Activated T-cell treated with anti-CD3 and anti-CD28 coated beads for 24 hours (primary cell): Measurements from ENCODE around the gene CMTM8.
"Not testable (repeated sequence)": the region's sequence is repeated elsewhere in the genome, so short reads cannot be mapped to it uniquely, and the experiment has no call there.

ENCODE experiments used
- DNase-seq: peaks from one replicate; pipeline ENCODE4 v3.0.0-alpha.2; 2020; ENCODE audit warnings: low read depth

Gene CMTM8

GRCh38 chr3:32238453-32239306, at the start of gene CMTM8:
CMTM8 (plus strand) TSS chr3:32238680; CDS start chr3:32238973, 293 bp downstream.
- DNase-seq = peak; percentile 44

- no peak for DNase-seq
Observed at GRCh38 chr3:32189693-32190092, 48.8 kb upstream of the CMTM8 start.

- DNase-seq = not testable (repeated sequence)
Observed at GRCh38 chr3:32190556-32190955, 47.9 kb upstream of the CMTM8 start.

- no peak for DNase-seq
Observed at GRCh38 chr3:32193101-32193500, 45.4 kb upstream of the CMTM8 start.

GRCh38 chr3:32194653-32195052, 43.8 kb upstream of the CMTM8 start:
- no peak for DNase-seq

- DNase-seq = no peak
Observed at GRCh38 chr3:32195995-32196540, 42.4 kb upstream of the CMTM8 start.

- DNase-seq = no peak
Observed at GRCh38 chr3:32197991-32198390, 40.5 kb upstream of the CMTM8 start.

- no peak for DNase-seq
Observed at GRCh38 chr3:32198714-32199113, 39.8 kb upstream of the CMTM8 start.

GRCh38 chr3:32200490-32200889, 38.0 kb upstream of the CMTM8 start:
- DNase-seq = no peak

- DNase-seq = no peak
Observed at GRCh38 chr3:32200992-32201758, 37.3 kb upstream of the CMTM8 start.

- no peak for DNase-seq
Observed at GRCh38 chr3:32202496-32202895, 36.0 kb upstream of the CMTM8 start.

- DNase-seq = no peak
Observed at GRCh38 chr3:32203854-32204253, 34.6 kb upstream of the CMTM8 start.

- no peak for DNase-seq
Observed at GRCh38 chr3:32208447-32208846, 30.0 kb upstream of the CMTM8 start.

GRCh38 chr3:32215185-32215584, 23.3 kb upstream of the CMTM8 start:
- DNase-seq = no peak

GRCh38 chr3:32216172-32216783, 22.2 kb upstream of the CMTM8 start:
- DNase-seq = no peak

- DNase-seq = no peak
Observed at GRCh38 chr3:32217339-32217738, 21.1 kb upstream of the CMTM8 start.

- no peak for DNase-seq
Observed at GRCh38 chr3:32219537-32219936, 18.9 kb upstream of the CMTM8 start.

GRCh38 chr3:32220006-32220405, 18.5 kb upstream of the CMTM8 start:
- no peak for DNase-seq

- DNase-seq = no peak
Observed at GRCh38 chr3:32222950-32223349, 15.5 kb upstream of the CMTM8 start.

GRCh38 chr3:32224016-32224516, 14.4 kb upstream of the CMTM8 start:
- no peak for DNase-seq

- DNase-seq = no peak
Observed at GRCh38 chr3:32226875-32227500, 11.5 kb upstream of the CMTM8 start.

GRCh38 chr3:32228743-32229142, 9.7 kb upstream of the CMTM8 start:
- DNase-seq = not testable (repeated sequence)
